IMR-90 (cell line): ENCODE results near the gene ARTN. TPM values are rescaled to one million over a fixed set of nuclear protein-coding genes. Genes with fewer than 3 reads are reported as not detected.
A peak's percentile ranks its signal among the peaks of the same experiment; 100 is the strongest.

Experiments
- ATAC-seq: fragments of 200-7000 bp; cut with Tn5 transposase; 2 replicates; pipeline ENCODE4 v1.9.1; 2020; ENCODE audit warnings: low read depth, mild to moderate bottlenecking, moderate library complexity
- BruUV-seq: library from RNA; stranded (reverse); fragments of 400-500 nt; replicated peaks from 2 replicates; lab custom pipeline; 2021; lab: Mats Ljungman, UMichigan
- CTCF ChIA-PET: fragments of 300-600 bp; formaldehyde crosslinking; extraction: SDS; loops from one replicate; lab custom pipeline; 2021; ENCODE audit warnings: antibody characterized with exemption; lab: Yijun Ruan, JAX
- POLR2A ChIA-PET: fragments of 300-600 bp; sonication (Branson Sonifier 250); formaldehyde crosslinking; loops from one replicate; lab custom pipeline; 2022; ENCODE audit warnings: antibody characterized with exemption; ENCODE audit not compliant: unreplicated experiment; lab: Charles Lee
- DNase-seq: peaks from one replicate; pipeline ENCODE4 v3.0.0; 2013
- H2AFZ ChIP-seq: replicated peaks from 2 replicates; pipeline ENCODE3; 2013; ENCODE audit warnings: low read length, mild to moderate bottlenecking; ENCODE audit not compliant: poor library complexity
- H2AK5ac ChIP-seq: 2 replicates; pipeline ENCODE4 v1.6.1; 2013; ENCODE audit warnings: low read depth, low read length, inconsistent platforms
- H2AK9ac ChIP-seq: replicated peaks from 2 replicates; pipeline ENCODE3; 2013; ENCODE audit warnings: mild to moderate bottlenecking, low read depth, low read length, moderate library complexity; ENCODE audit not compliant: poor library complexity
- H2BK120ac ChIP-seq: 2 replicates; pipeline ENCODE4 v1.6.1; 2013; ENCODE audit warnings: low read depth, low read length, inconsistent platforms
- H2BK15ac ChIP-seq: 3 replicates; pipeline ENCODE4 v1.6.1; 2013; ENCODE audit warnings: low read depth, low read length, inconsistent platforms
- H2BK20ac ChIP-seq: 2 replicates; pipeline ENCODE4 v1.6.1; 2013; ENCODE audit warnings: low read depth, mild to moderate bottlenecking, inconsistent platforms, low read length, moderate library complexity
- H2BK5ac ChIP-seq: 2 replicates; pipeline ENCODE4 v1.6.1; 2013; ENCODE audit warnings: mild to moderate bottlenecking, low read depth, low read length, inconsistent platforms; ENCODE audit not compliant: poor library complexity, severe bottlenecking
- H3K14ac ChIP-seq: replicated peaks from 2 replicates; pipeline ENCODE4 v1.6.1; 2013; ENCODE audit warnings: low read depth, low read length, inconsistent platforms
- H3K18ac ChIP-seq: 2 replicates; pipeline ENCODE4 v1.6.1; 2013; ENCODE audit warnings: low read depth, low read length, control low read depth
- H3K23ac ChIP-seq: 2 replicates; pipeline ENCODE4 v1.6.1; 2013; ENCODE audit warnings: low read depth, low read length, inconsistent platforms
- H3K27ac ChIP-seq: 2 replicates; pipeline ENCODE4 v1.5.1; 2013; ENCODE audit warnings: mild to moderate bottlenecking, control low read depth, low read length; ENCODE audit not compliant: insufficient read depth
- H3K27me3 ChIP-seq: 2 replicates; pipeline ENCODE4 v1.6.1; 2013; ENCODE audit warnings: low read length; ENCODE audit not compliant: control insufficient read depth, insufficient read depth
- H3K36me3 ChIP-seq: 2 replicates; pipeline ENCODE4 v1.6.1; 2013; ENCODE audit warnings: low read length, mixed read lengths; ENCODE audit not compliant: control insufficient read depth, insufficient read depth
- H3K4ac ChIP-seq: 2 replicates; pipeline ENCODE4 v1.6.1; 2013; ENCODE audit warnings: low read depth, low read length, inconsistent platforms
- H3K4me1 ChIP-seq: 2 replicates; pipeline ENCODE4 v1.6.1; 2013; ENCODE audit warnings: low read length, mixed read lengths; ENCODE audit not compliant: control insufficient read depth, insufficient read depth
- H3K4me2 ChIP-seq: 2 replicates; pipeline ENCODE4 v1.6.1; 2013; ENCODE audit warnings: low read depth, mild to moderate bottlenecking, control low read depth, low read length, moderate library complexity
- H3K4me3 ChIP-seq: 2 replicates; pipeline ENCODE4 v1.5.1; 2013; ENCODE audit warnings: low read depth, mild to moderate bottlenecking, control low read depth, low read length, moderate library complexity; ENCODE audit not compliant: insufficient read depth
- H3K56ac ChIP-seq: 2 replicates; pipeline ENCODE4 v1.6.1; 2013; ENCODE audit warnings: low read length, inconsistent platforms; ENCODE audit not compliant: insufficient read depth; ENCODE audit errors: extremely low read depth
- H3K79me1 ChIP-seq, 2 experiments: 2 replicates each; pipeline ENCODE4 v1.6.1; 2013; ENCODE audit warnings: low read length in 2 of 2, inconsistent platforms in 1 of 2, low read depth in 1 of 2
- H3K9ac ChIP-seq: 2 replicates; pipeline ENCODE4 v1.6.1; 2013; ENCODE audit warnings: low read depth, low read length, control low read depth
- H3K9me1 ChIP-seq: 2 replicates; pipeline ENCODE4 v1.6.1; 2013; ENCODE audit warnings: low read length, inconsistent platforms; ENCODE audit not compliant: insufficient read depth
- H3K9me3 ChIP-seq: 2 replicates; pipeline ENCODE4 v1.6.1; 2013; ENCODE audit warnings: low read length; ENCODE audit not compliant: control insufficient read depth, insufficient read depth
- H4K20me1 ChIP-seq: 2 replicates; pipeline ENCODE4 v1.6.1; 2013; ENCODE audit warnings: low read length, inconsistent platforms; ENCODE audit not compliant: insufficient read depth
- H4K5ac ChIP-seq: 2 replicates; pipeline ENCODE4 v1.6.1; 2013; ENCODE audit warnings: mild to moderate bottlenecking, low read depth, low read length, control low read depth
- H4K8ac ChIP-seq, 2 experiments: 2 replicates each; pipeline ENCODE4 v1.6.1; 2013; ENCODE audit warnings: low read depth in 2 of 2, low read length in 2 of 2, control low read depth in 1 of 2, inconsistent platforms in 1 of 2
- H4K91ac ChIP-seq: 2 replicates; pipeline ENCODE4 v1.6.1; 2013; ENCODE audit warnings: low read depth, low read length, inconsistent platforms; ENCODE audit not compliant: insufficient read depth
- CEBPB ChIP-seq: IDR thresholded peaks from 2 replicates; pipeline ENCODE4 v1.6.1; 2012; ENCODE audit warnings: low read depth, low read length, improper control_type of control experiment
- MAFK ChIP-seq: IDR thresholded peaks from 2 replicates; pipeline ENCODE4 v1.6.1; 2012; ENCODE audit warnings: low read depth, low read length, improper control_type of control experiment
- WGBS, 2 experiments: methylation state at CpG; one replicate each; pipeline versions ENCODE4 v1.1.5 to v1.1.7; 2013; ENCODE audit warnings: missing lambda C conversion rate in 2 of 2; ENCODE audit not compliant: insufficient read length in 1 of 2; ENCODE audit errors: extremely low coverage in 2 of 2; 5-methylcytosine and 5-hydroxymethylcytosine counted together
- dilution Hi-C: fragments of 300-500 bp; cut with HindIII; formaldehyde crosslinking; loops from one replicate; pipeline ENCODE4 v1.14.3; 2018; ENCODE audit warnings: low sequenced_read_pairs; ENCODE audit not compliant: unreplicated experiment
- in situ Hi-C: fragments of 300-500 bp; cut with MboI; formaldehyde crosslinking; loops from 3 replicates; pipeline ENCODE4 v1.14.3; 2019; ENCODE audit warnings: low sequenced_read_pairs, inconsistent platforms, mixed read lengths
- intact Hi-C: fragments of 100-400 bp; cut with micrococcal nuclease; formaldehyde crosslinking; loops from 2 replicates; pipeline ENCODE4 v1.10.0; 2022
- polyA plus RNA-seq, 3 experiments: library from polyadenylated mRNA; depleted of rRNA; stranded (reverse); fragments of >200 nt; gene quantifications; 2 replicates each; pipeline ENCODE4 v1.2.3, GENCODE V29; 2012; ENCODE audit warnings: low replicate concordance in 1 of 3
- total RNA-seq: library from RNA; depleted of rRNA; stranded (reverse); fragments of >200 nt; gene quantifications from 2 replicates; pipeline ENCODE4 v1.2.3, GENCODE V29; 2012

ARTN gene
- total and polyA plus RNA-seq, 2 of the 4 experiments (the other 2 are of a cell fraction), result 0.29 TPM; not detected in 1

DNA sequence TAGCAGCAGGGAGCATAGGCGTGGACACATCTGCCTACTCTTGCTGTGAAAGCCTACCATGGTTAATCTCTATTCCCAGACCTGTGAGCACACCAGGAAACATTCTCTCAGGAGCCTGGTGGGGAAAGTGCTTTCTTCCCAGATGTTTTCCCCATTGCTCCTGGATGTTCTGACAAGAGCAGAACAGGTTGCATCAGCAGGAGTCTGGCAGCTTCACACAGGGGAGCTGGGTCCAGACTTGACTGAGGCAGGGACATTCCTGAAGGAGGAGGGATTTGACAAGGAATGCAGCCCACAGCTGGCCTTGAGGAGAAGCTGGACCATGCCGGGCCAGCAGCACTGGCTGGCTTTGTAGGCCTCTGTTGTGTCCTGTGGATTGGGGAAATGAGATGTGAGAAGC lies 21.0 kb upstream of the ARTN start:
- H2AK5ac ChIP-seq, result peak overlapping the region; percentile 24; the same call in 1 of the 2 replicates
- no peak overlapping the region for H3K9ac ChIP-seq
- peak overlapping the region; percentile 41; the same call in 1 of the 2 replicates for H4K91ac ChIP-seq
- no peak overlapping the region for H3K18ac ChIP-seq
- H3K14ac ChIP-seq, result peak overlapping the region; percentile 26; the same call in 1 of the 2 replicates
- POLR2A ChIA-PET, result no interaction called here
- dilution Hi-C loops, result no loop called here
- no peak overlapping the region for H3K56ac ChIP-seq
- H4K5ac ChIP-seq, result no peak overlapping the region
- ATAC-seq (peak; percentile 96), DNase-seq (peak; percentile 74)
- H3K4me2 ChIP-seq, result no peak overlapping the region
- H3K36me3 ChIP-seq, result no peaks in the 10 kb centered on the region
- peaks cover 9% of the 10 kb centered on the region; the same call in 1 of the 2 replicates for H3K4me1 ChIP-seq
- no peaks in the 10 kb centered on the region for H4K20me1 ChIP-seq
- TF ChIP-seq CEBPB (peak; percentile 27; the same call in 1 of the 2 replicates), MAFK (no peak)
- no peaks in the 10 kb centered on the region for H3K9me3 ChIP-seq
- H3K27ac ChIP-seq, result no peak overlapping the region
- H2AK9ac ChIP-seq, result peak overlapping the region; percentile 14
- H3K23ac ChIP-seq, result no peak overlapping the region
- no peaks in the 10 kb centered on the region for H3K79me1 ChIP-seq
- no peak overlapping the region for H3K4me3 ChIP-seq
- H3K9me1 ChIP-seq, result peaks cover 5% of the 10 kb centered on the region; the same call in 1 of the 2 replicates
- peak overlapping the region; percentile 63 for H2BK120ac ChIP-seq
- no TSS peak for BruUV-seq
- WGBS, 2 experiments, result no CpG with 5 or more reads among the region's 2 CpGs
- peak overlapping the region; percentile 23 for H3K4ac ChIP-seq
- peak overlapping the region in 1 of 2 experiments; percentile 33; a peak in 1 of 4 replicates for H4K8ac ChIP-seq
- CTCF ChIA-PET, result interaction anchor here (2.3 to 2.4 kb wide), 2 partner anchors 22 to 149 kb away, joined by 7 to 8 read pairs; no protein-coding TSS in a partner anchor
- peak overlapping the region; percentile 50 for H2AFZ ChIP-seq
- H2BK5ac ChIP-seq, result no peak overlapping the region
- H2BK20ac ChIP-seq, result peak overlapping the region; percentile 54
- no peak overlapping the region; the same call in 2 of the 3 replicates for H2BK15ac ChIP-seq
- in situ Hi-C loops, result no loop called here
- intact Hi-C loops, result no loop called here
- H3K27me3 ChIP-seq, result no peaks in the 10 kb centered on the region
